DOHH2 (cell line): Measurements from ENCODE around the gene SLC25A30.

Experiments used
- H3F3A ChIP-seq: fragments of 200-600 bp; sonication (generic), shearing (Covaris generic); 2 replicates; pipeline ENCODE4 v1.6.0; 2016; ENCODE audit warnings: antibody characterized with exemption, mild to moderate bottlenecking; ENCODE audit not compliant: control insufficient read depth, insufficient read depth
- H3K27ac ChIP-seq: fragments of 200-600 bp; sonication (generic); 2 replicates; pipeline ENCODE4 v1.5.1; 2014; ENCODE audit warnings: low read depth, mild to moderate bottlenecking, low read length, moderate library complexity
- H3K27me3 ChIP-seq: fragments of 200-600 bp; sonication (generic); 2 replicates; pipeline ENCODE4 v1.6.1; 2014; ENCODE audit warnings: mild to moderate bottlenecking, low read length, mixed read lengths; ENCODE audit not compliant: control insufficient read depth
- H3K36me3 ChIP-seq: fragments of 200-600 bp; sonication (generic); 2 replicates; pipeline ENCODE4 v1.6.1; 2014; ENCODE audit warnings: mild to moderate bottlenecking, low read length, moderate library complexity, mixed read lengths; ENCODE audit not compliant: control insufficient read depth
- H3K4me1 ChIP-seq: fragments of 200-600 bp; sonication (generic); 2 replicates; pipeline ENCODE4 v1.6.1; 2014; ENCODE audit warnings: mild to moderate bottlenecking, low read length, mixed read lengths; ENCODE audit not compliant: control insufficient read depth
- H3K4me2 ChIP-seq: fragments of 200-600 bp; sonication (generic); 2 replicates; pipeline ENCODE4 v1.6.0; 2014; ENCODE audit warnings: mild to moderate bottlenecking, low read length, moderate library complexity
- H3K4me3 ChIP-seq: fragments of 200-600 bp; sonication (generic); 2 replicates; pipeline ENCODE4 v1.5.1; 2014; ENCODE audit warnings: mild to moderate bottlenecking, low read length, mixed read lengths
- H3K79me2 ChIP-seq: fragments of 200-600 bp; sonication (generic); 2 replicates; pipeline ENCODE4 v1.6.1; 2014; ENCODE audit warnings: mild to moderate bottlenecking, low read length, mixed read lengths; ENCODE audit not compliant: control insufficient read depth
- H3K9me2 ChIP-seq: fragments of 200-600 bp; sonication (generic); replicated peaks from 2 replicates; pipeline ENCODE4 v1.6.1; 2014; ENCODE audit warnings: mild to moderate bottlenecking, low read length, mixed read lengths; ENCODE audit not compliant: control insufficient read depth
- H3K9me3 ChIP-seq: fragments of 200-600 bp; sonication (generic); 2 replicates; pipeline ENCODE4 v1.6.1; 2014; ENCODE audit warnings: antibody characterized with exemption, low read length, mixed read lengths; ENCODE audit not compliant: control insufficient read depth, insufficient read depth
- H4K20me1 ChIP-seq: fragments of 200-600 bp; sonication (generic); 2 replicates; pipeline ENCODE4 v1.6.0; 2014; ENCODE audit warnings: low read depth, mild to moderate bottlenecking, antibody characterized with exemption, low read length, moderate library complexity; ENCODE audit not compliant: control insufficient read depth, insufficient read depth
- EZH2phosphoT487 ChIP-seq: fragments of 200-600 bp; sonication (generic); IDR thresholded peaks from 2 replicates; pipeline ENCODE4 v1.6.1; 2017; ENCODE audit warnings: borderline replicate concordance, mild to moderate bottlenecking, antibody characterized with exemption, low read length, moderate library complexity, mixed read lengths
- TF ChIP-seq, protein P1 (sequence below): fragments of 200-600 bp; sonication (generic); IDR thresholded peaks from one replicate; pipeline ENCODE4 v1.5.1; 2014; ENCODE audit warnings: antibody characterized with exemption, mild to moderate bottlenecking, low read depth, low read length; ENCODE audit not compliant: poor library complexity, severe bottlenecking

SLC25A30 gene

DNA sequence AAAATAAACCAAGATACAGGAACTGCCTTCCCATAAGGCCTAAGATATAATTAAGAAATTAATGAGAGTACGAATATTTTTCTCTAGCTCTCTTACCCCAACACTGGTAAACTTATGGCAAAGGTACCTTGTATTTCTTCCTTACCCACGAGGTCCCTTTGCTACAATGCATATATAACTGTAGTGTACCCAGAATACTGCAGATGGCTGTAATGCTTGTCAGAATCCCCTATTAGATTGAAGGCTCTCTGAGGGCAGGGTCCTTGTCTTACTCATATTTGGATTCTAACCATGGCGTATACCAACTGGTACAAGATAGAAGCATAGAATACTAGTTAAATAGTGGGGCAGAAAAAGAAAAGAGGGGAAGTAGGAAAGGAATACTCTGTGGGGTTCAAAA is 15.1 kb downstream of the SLC25A30 start:
- H3F3A ChIP-seq, result no peaks in the 10 kb centered on the region
- no peak for TF ChIP-seq EZH2phosphoT487
- TF ChIP-seq, protein P1, sequence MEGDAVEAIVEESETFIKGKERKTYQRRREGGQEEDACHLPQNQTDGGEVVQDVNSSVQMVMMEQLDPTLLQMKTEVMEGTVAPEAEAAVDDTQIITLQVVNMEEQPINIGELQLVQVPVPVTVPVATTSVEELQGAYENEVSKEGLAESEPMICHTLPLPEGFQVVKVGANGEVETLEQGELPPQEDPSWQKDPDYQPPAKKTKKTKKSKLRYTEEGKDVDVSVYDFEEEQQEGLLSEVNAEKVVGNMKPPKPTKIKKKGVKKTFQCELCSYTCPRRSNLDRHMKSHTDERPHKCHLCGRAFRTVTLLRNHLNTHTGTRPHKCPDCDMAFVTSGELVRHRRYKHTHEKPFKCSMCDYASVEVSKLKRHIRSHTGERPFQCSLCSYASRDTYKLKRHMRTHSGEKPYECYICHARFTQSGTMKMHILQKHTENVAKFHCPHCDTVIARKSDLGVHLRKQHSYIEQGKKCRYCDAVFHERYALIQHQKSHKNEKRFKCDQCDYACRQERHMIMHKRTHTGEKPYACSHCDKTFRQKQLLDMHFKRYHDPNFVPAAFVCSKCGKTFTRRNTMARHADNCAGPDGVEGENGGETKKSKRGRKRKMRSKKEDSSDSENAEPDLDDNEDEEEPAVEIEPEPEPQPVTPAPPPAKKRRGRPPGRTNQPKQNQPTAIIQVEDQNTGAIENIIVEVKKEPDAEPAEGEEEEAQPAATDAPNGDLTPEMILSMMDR, result no peak
- H3K36me3 ChIP-seq, result no peaks in the 10 kb centered on the region
- no peaks in the 10 kb centered on the region for H4K20me1 ChIP-seq
- H3K79me2 ChIP-seq, result no peaks in the 10 kb centered on the region
- no peak overlapping the region for H3K4me2 ChIP-seq
- no peaks in the 10 kb centered on the region for H3K9me2 ChIP-seq
- H3K9me3 ChIP-seq, result no peaks in the 10 kb centered on the region
- no peak overlapping the region for H3K27ac ChIP-seq
- H3K4me3 ChIP-seq, result no peak overlapping the region
- H3K27me3 ChIP-seq, result no peaks in the 10 kb centered on the region
- no peaks in the 10 kb centered on the region for H3K4me1 ChIP-seq

DNA sequence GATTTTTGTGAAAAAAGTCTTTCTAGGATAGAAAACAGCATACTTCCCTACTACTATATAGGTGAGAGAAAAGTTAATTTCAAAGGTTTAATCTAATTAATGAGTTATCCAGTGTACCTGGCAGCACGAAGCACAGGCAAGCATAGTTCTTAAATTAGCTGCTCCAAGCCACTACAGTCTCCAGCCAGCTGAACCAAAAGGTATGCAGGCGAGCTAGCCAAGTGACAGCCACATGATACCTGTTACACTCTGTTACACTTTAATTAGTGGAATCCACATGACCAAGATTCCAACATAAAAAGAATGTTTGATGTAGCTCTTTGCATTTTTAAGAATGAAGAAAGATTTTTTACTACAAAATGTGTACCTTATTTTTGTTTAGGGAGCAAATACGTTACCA is 15.5 kb downstream of the SLC25A30 start:
- no peak overlapping the region for H3K4me2 ChIP-seq
- no peaks in the 10 kb centered on the region for H3K9me2 ChIP-seq
- H3K4me1 ChIP-seq, result no peaks in the 10 kb centered on the region
- no peak overlapping the region for H3K4me3 ChIP-seq
- H3K36me3 ChIP-seq, result no peaks in the 10 kb centered on the region
- H3K79me2 ChIP-seq, result no peaks in the 10 kb centered on the region
- no peaks in the 10 kb centered on the region for H3K9me3 ChIP-seq
- H4K20me1 ChIP-seq, result no peaks in the 10 kb centered on the region
- no peak overlapping the region for H3K27ac ChIP-seq
- no peaks in the 10 kb centered on the region for H3F3A ChIP-seq
- H3K27me3 ChIP-seq, result no peaks in the 10 kb centered on the region
- no peak for TF ChIP-seq EZH2phosphoT487
- TF ChIP-seq, protein P1, result no peak

DNA sequence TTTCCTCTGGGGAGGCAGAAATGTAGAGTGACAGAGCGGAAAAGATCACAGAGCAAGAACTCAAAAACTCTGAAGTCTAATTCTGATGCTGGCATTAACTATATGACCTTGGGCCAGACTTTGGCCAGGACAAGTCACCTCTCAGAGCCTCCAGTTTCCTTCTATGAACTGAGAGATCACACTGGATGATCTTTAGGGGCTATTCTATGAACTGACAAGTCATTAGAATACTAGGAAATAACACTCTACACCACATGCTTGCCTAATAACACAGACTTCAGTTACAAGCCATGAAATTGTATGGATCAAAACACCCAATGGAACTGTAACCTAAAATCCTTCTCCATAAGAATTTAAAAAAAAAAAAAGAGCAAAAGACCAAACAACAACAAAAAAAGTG is 16.9 kb downstream of the SLC25A30 start:
- Histone ChIP-seq H3F3A (no peaks in the 10 kb centered on the region), H3K4me1 (no peaks in the 10 kb centered on the region), H3K9me2 (no peaks in the 10 kb centered on the region), H3K4me3 (no peak overlapping the region), H3K4me2 (no peak overlapping the region), H3K27ac (no peak overlapping the region), H3K79me2 (no peaks in the 10 kb centered on the region), H3K36me3 (no peaks in the 10 kb centered on the region), H3K9me3 (no peaks in the 10 kb centered on the region), H4K20me1 (no peaks in the 10 kb centered on the region), H3K27me3 (no peaks in the 10 kb centered on the region)
- TF ChIP-seq, protein P1, result no peak
- TF ChIP-seq EZH2phosphoT487, result no peak

DNA sequence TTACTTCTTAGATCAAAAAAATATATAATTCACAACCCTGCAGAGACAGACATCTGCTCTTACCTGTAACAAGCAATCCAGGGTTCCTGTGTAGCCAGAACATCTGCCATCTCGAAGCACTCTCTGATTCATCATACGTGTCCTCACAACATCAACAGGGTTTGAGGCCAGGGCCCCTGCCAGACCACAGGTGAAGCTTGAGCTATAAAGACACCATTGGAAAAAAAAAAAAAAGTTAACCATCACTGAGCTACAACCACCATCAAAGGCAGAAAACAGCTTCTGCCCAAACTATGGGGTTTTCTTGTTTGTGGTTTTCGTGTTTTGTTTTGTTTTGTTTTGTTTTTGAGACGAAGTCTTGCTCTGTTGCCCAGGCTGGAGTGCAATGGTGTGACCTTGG is 19.3 kb downstream of the SLC25A30 start:
- no peaks in the 10 kb centered on the region for H3K36me3 ChIP-seq

More for the DNA sequence above, 19.3 kb downstream of the SLC25A30 start:
- Histone ChIP-seq H3K79me2 (no peaks in the 10 kb centered on the region), H3K4me3 (no peak overlapping the region), H3K27ac (no peak overlapping the region), H3K9me2 (no peaks in the 10 kb centered on the region), H3F3A (no peaks in the 10 kb centered on the region), H4K20me1 (no peaks in the 10 kb centered on the region), H3K4me2 (no peak overlapping the region), H3K27me3 (no peaks in the 10 kb centered on the region), H3K9me3 (no peaks in the 10 kb centered on the region), H3K4me1 (no peaks in the 10 kb centered on the region)
- TF ChIP-seq, protein P1, result no peak
- TF ChIP-seq EZH2phosphoT487, result no peak
